ENCODE data around the gene NRG3.
"Not testable (repeated sequence)": the region's sequence is repeated elsewhere in the genome, so short reads cannot be mapped to it uniquely, and the experiment has no call there.

Gene NRG3

DNA sequence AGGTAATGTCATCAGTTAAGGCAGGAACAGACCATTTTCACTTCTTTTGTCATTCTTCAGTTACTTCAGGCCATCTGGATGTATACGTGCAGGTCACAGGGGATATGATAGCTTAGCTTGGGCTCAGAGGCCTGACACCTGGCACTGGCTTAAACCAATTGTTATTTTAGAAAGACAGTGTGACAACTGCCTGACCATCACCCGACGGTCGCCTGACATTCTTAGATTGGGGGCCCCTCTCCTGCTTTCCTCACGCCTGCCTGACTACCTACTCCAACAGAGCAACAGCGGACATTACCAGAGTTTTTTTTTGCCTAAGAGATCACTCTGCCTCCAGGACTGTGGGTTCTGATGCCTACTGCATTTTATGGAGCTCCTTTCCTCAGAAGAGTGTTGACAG lies 803.5 kb downstream of the NRG3 start:
- H3K9ac ChIP-seq (ENCODE audit: low read depth in 1 of 2, low read length in 2 of 2); H3K27ac ChIP-seq (ENCODE audit: low read depth, low read length); H3K4me3 ChIP-seq (ENCODE audit: low read depth in 1 of 2, low read length in 2 of 2); H3K27me3 ChIP-seq (ENCODE audit: control insufficient read depth in 1 of 2, insufficient read depth in 2 of 2, low read length in 2 of 2); H3K4me1 ChIP-seq (ENCODE audit: control insufficient read depth in 1 of 2, insufficient read depth in 2 of 2, low read length in 2 of 2); H3K9me3 ChIP-seq (ENCODE audit: control insufficient read depth in 1 of 2, low read length in 2 of 2); H3K36me3 ChIP-seq (ENCODE audit: control insufficient read depth in 1 of 2, insufficient read depth in 2 of 2, low read length in 2 of 2): not testable (repeated sequence)

DNA sequence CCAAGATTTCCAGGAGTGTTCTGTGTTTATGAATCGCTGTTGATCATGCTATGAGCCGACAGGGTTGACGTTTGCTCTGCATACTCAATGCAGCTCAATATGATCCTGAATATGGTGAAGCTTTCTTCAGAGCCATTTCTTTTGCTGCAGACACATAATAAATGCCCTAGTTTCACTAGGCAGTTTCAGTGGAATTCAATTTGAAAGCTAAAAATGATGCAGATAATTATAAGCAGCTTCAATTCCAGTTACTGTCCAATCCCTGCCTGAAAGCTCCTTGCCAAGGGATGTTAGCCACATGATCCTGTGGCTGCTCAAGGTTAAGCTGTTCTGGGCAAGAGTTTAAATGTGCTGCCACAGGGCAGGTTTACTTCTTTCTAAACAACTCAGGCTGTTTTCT lies 805.6 kb downstream of the NRG3 start:
- Histone ChIP-seq H3K9ac (ENCODE audit: low read depth in 1 of 2, low read length in 2 of 2) (no peak overlapping the region), H3K36me3 (ENCODE audit: control insufficient read depth in 1 of 2, insufficient read depth in 2 of 2, low read length in 2 of 2) (no peaks in the 10 kb centered on the region), H3K27ac (ENCODE audit: low read depth, low read length) (no peak overlapping the region), H3K9me3 (ENCODE audit: control insufficient read depth in 1 of 2, low read length in 2 of 2) (peaks cover 0 to 4% of the 10 kb centered on the region in 2 donors), H3K27me3 (ENCODE audit: control insufficient read depth in 1 of 2, insufficient read depth in 2 of 2, low read length in 2 of 2) (no peaks in the 10 kb centered on the region), H3K4me1 (ENCODE audit: control insufficient read depth in 1 of 2, insufficient read depth in 2 of 2, low read length in 2 of 2) (no peaks in the 10 kb centered on the region), H3K4me3 (ENCODE audit: low read depth in 1 of 2, low read length in 2 of 2) (no peak overlapping the region)

DNA sequence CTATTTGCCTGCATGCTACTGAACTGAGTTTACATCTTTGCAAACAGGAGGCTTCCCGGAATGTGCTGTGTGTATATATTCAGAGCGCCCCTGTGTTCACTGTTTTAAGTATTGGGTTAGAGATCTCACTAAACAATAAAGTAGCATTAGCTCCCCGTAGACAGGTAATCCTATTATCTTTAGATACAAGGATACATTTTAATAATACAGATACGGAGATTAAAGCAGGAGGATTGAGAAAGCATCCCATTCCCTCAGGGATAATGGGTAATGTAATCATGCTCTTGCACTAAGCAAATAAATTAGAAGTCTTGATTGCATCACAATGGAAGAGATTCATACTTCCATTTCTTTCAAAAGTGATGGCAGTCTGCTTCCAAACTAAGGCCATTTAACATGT lies 809.0 kb downstream of the NRG3 start:
- H3K36me3 ChIP-seq (ENCODE audit: control insufficient read depth in 1 of 2, insufficient read depth in 2 of 2, low read length in 2 of 2), result no peaks in the 10 kb centered on the region
- H3K9ac ChIP-seq (ENCODE audit: low read depth in 1 of 2, low read length in 2 of 2), result no peak overlapping the region
- no peak overlapping the region for H3K4me3 ChIP-seq (ENCODE audit: low read depth in 1 of 2, low read length in 2 of 2)
- H3K27me3 ChIP-seq (ENCODE audit: control insufficient read depth in 1 of 2, insufficient read depth in 2 of 2, low read length in 2 of 2), result no peaks in the 10 kb centered on the region
- H3K9me3 ChIP-seq (ENCODE audit: control insufficient read depth in 1 of 2, low read length in 2 of 2), result peaks cover 0 to 2% of the 10 kb centered on the region in 2 donors
- no peak overlapping the region for H3K27ac ChIP-seq (ENCODE audit: low read depth, low read length)
- no peaks in the 10 kb centered on the region for H3K4me1 ChIP-seq (ENCODE audit: control insufficient read depth in 1 of 2, insufficient read depth in 2 of 2, low read length in 2 of 2)

DNA sequence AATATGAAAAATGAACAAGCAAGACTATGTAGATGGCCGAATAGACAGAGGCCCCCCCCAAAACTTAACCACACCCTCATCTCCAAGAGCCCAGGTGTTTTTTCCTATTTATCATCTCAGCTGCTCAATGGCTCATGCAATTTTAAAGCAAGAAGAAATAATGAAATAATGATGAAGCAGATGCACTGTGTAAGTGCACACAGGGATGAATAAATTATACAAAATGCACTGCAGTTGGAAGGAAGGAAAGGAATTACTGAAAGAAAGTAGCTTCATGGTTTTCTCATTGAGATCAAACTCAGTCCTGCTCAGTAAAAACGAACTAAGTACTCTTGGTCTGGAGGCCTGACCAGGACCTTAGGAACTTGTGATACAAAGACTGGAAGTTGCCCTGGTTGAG lies 810.1 kb downstream of the NRG3 start:
- Histone ChIP-seq H3K4me1 (ENCODE audit: control insufficient read depth in 1 of 2, insufficient read depth in 2 of 2, low read length in 2 of 2) (no peaks in the 10 kb centered on the region), H3K9ac (ENCODE audit: low read depth in 1 of 2, low read length in 2 of 2) (no peak overlapping the region), H3K4me3 (ENCODE audit: low read depth in 1 of 2, low read length in 2 of 2) (no peak overlapping the region), H3K36me3 (ENCODE audit: control insufficient read depth in 1 of 2, insufficient read depth in 2 of 2, low read length in 2 of 2) (no peaks in the 10 kb centered on the region), H3K27ac (ENCODE audit: low read depth, low read length) (no peak overlapping the region), H3K9me3 (ENCODE audit: control insufficient read depth in 1 of 2, low read length in 2 of 2) (peaks cover 0 to 2% of the 10 kb centered on the region in 2 donors), H3K27me3 (ENCODE audit: control insufficient read depth in 1 of 2, insufficient read depth in 2 of 2, low read length in 2 of 2) (no peaks in the 10 kb centered on the region)

DNA sequence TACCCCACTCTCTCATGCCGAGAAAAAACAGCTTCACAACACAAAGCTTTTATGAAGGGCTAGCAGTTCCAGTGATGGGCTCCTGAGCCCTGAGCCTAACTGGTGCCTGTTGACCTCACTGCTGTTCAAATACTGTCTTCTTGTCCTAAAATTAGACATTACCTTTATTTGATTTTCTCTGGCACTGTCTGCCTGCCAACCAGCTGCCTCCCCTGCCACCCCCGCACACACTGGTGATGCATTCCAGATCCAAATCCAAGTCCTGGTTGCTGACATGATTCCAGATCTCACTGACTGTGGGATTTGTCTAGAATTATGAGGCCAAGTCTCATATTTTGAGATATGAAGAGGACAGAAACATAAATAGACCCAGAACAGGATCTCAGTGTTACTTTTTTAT lies 816.2 kb downstream of the NRG3 start:
- H3K9ac ChIP-seq (ENCODE audit: low read depth in 1 of 2, low read length in 2 of 2), result no peak overlapping the region
- no peaks in the 10 kb centered on the region for H3K36me3 ChIP-seq (ENCODE audit: control insufficient read depth in 1 of 2, insufficient read depth in 2 of 2, low read length in 2 of 2)
- peaks cover 0 to 2% of the 10 kb centered on the region in 2 donors for H3K9me3 ChIP-seq (ENCODE audit: control insufficient read depth in 1 of 2, low read length in 2 of 2)
- no peak overlapping the region for H3K27ac ChIP-seq (ENCODE audit: low read depth, low read length)
- no peaks in the 10 kb centered on the region for H3K4me1 ChIP-seq (ENCODE audit: control insufficient read depth in 1 of 2, insufficient read depth in 2 of 2, low read length in 2 of 2)
- H3K27me3 ChIP-seq (ENCODE audit: control insufficient read depth in 1 of 2, insufficient read depth in 2 of 2, low read length in 2 of 2), result no peaks in the 10 kb centered on the region
- no peak overlapping the region for H3K4me3 ChIP-seq (ENCODE audit: low read depth in 1 of 2, low read length in 2 of 2)

DNA sequence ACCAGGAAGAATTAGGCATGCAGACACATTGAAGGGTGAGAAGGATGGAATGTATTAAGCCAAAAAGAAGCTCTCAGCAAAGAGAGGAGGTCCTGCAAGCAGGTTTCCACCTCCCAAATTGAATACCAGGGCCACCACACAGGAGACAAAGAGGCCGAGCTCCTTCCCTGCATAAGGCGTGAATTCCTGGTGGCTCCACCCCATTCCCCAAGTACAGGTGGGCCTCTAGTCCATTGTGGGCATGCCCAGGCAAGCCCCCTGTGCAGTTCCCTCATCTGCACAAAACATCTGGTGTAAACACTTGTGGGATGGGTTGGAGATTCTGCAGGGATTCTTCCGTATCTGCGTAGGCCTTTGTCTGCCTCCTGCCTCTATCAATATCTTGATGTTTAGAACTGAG lies 817.5 kb downstream of the NRG3 start:
- Histone ChIP-seq H3K9me3 (ENCODE audit: control insufficient read depth in 1 of 2, low read length in 2 of 2) (no peaks in the 10 kb centered on the region), H3K4me1 (ENCODE audit: control insufficient read depth in 1 of 2, insufficient read depth in 2 of 2, low read length in 2 of 2) (no peaks in the 10 kb centered on the region), H3K36me3 (ENCODE audit: control insufficient read depth in 1 of 2, insufficient read depth in 2 of 2, low read length in 2 of 2) (no peaks in the 10 kb centered on the region), H3K9ac (ENCODE audit: low read depth in 1 of 2, low read length in 2 of 2) (no peak overlapping the region), H3K27me3 (ENCODE audit: control insufficient read depth in 1 of 2, insufficient read depth in 2 of 2, low read length in 2 of 2) (no peaks in the 10 kb centered on the region), H3K27ac (ENCODE audit: low read depth, low read length) (no peak overlapping the region), H3K4me3 (ENCODE audit: low read depth in 1 of 2, low read length in 2 of 2) (no peak overlapping the region)

DNA sequence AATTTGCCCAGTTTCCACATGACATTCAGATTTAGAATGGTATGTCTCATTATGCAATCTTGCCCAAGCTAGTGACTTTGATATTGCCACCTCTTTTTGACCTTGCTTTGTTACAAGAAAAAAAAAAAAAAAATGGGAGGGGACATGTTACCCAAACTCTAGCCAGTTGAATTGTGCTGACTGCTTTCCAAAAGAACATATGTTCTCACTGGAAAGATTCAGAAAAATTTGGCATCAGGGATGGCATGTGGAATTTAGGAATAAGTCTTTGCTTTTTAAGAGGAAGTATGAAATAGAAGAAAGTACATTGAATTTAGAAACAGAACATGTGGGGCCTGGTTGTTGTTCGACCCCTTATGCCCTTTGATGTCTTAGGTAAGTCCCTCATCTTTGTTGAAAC lies 846.8 kb downstream of the NRG3 start:
- Histone ChIP-seq H3K4me3 (ENCODE audit: low read depth in 1 of 2, low read length in 2 of 2) (no peak overlapping the region), H3K4me1 (ENCODE audit: control insufficient read depth in 1 of 2, insufficient read depth in 2 of 2, low read length in 2 of 2) (no peaks in the 10 kb centered on the region), H3K9ac (ENCODE audit: low read depth in 1 of 2, low read length in 2 of 2) (no peak overlapping the region), H3K9me3 (ENCODE audit: control insufficient read depth in 1 of 2, low read length in 2 of 2) (peaks cover 0 to 3% of the 10 kb centered on the region in 2 donors), H3K27ac (ENCODE audit: low read depth, low read length) (no peak overlapping the region), H3K36me3 (ENCODE audit: control insufficient read depth in 1 of 2, insufficient read depth in 2 of 2, low read length in 2 of 2) (no peaks in the 10 kb centered on the region), H3K27me3 (ENCODE audit: control insufficient read depth in 1 of 2, insufficient read depth in 2 of 2, low read length in 2 of 2) (no peaks in the 10 kb centered on the region)

DNA sequence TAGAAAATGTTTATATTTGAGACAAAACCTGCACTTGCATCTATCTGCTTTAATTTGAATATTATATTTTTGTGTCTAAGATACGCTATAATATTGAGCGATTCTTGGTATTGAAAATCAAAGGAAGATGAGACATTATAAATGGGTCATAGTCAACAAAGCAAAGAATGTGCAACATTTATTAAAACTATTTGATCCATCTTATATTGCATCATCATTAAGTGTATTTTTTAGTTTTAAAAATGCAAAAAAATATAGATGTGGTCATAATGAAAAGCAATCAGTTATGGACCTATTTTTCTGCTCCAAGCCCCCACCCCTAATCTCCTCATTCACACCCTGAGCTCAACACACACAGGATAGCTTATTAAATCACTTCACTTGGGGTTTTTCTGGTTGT lies 847.3 kb downstream of the NRG3 start:
- no peak overlapping the region for H3K4me3 ChIP-seq (ENCODE audit: low read depth in 1 of 2, low read length in 2 of 2)
- H3K4me1 ChIP-seq (ENCODE audit: control insufficient read depth in 1 of 2, insufficient read depth in 2 of 2, low read length in 2 of 2), result no peaks in the 10 kb centered on the region
- no peak overlapping the region for H3K27ac ChIP-seq (ENCODE audit: low read depth, low read length)
- no peaks in the 10 kb centered on the region for H3K36me3 ChIP-seq (ENCODE audit: control insufficient read depth in 1 of 2, insufficient read depth in 2 of 2, low read length in 2 of 2)
- peaks cover 0 to 3% of the 10 kb centered on the region in 2 donors for H3K9me3 ChIP-seq (ENCODE audit: control insufficient read depth in 1 of 2, low read length in 2 of 2)
- no peak overlapping the region for H3K9ac ChIP-seq (ENCODE audit: low read depth in 1 of 2, low read length in 2 of 2)
- no peaks in the 10 kb centered on the region for H3K27me3 ChIP-seq (ENCODE audit: control insufficient read depth in 1 of 2, insufficient read depth in 2 of 2, low read length in 2 of 2)

DNA sequence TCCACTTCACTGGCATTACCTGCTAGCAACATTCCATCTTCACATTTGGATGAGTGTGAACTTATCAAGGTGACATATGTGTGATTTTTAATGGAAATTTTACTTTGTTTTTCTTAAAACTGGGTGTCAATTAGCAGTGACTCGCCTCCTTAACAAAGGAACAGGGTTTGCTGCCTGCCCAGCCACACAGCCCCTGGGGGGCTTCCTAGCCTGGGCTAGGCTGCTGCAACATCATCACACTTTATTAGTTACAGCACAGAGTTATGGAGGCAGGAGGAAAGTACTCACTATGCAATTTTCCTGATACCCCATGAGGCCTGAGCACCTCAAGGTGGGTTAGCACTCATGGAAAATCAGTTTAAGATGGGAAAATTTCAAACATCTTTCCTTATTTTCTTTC lies 861.3 kb downstream of the NRG3 start:
- no peak overlapping the region for H3K9ac ChIP-seq (ENCODE audit: low read depth in 1 of 2, low read length in 2 of 2)

DNA sequence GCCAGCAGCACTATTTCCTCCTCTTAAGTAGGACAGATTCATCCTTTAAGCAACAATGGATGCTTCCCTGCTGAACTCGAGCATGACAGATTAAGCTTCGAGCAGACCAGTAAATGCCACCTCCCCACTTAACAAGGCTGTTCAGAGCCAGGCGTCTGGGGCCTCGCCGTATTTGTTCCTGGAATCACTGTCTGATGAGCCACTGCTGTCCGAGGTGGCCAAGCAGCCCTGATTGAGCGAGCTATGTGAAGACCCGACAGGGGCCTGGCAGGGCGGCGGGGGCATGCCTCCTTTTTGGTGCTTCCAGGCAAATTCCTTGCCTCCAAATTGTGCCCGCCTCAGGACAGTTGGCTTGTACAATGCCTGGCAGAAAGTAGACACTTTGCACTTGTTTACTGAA lies 862.6 kb downstream of the NRG3 start:
- no peak overlapping the region for H3K27ac ChIP-seq (ENCODE audit: low read depth, low read length)
- no peaks in the 10 kb centered on the region for H3K36me3 ChIP-seq (ENCODE audit: control insufficient read depth in 1 of 2, insufficient read depth in 2 of 2, low read length in 2 of 2)
- no peaks in the 10 kb centered on the region for H3K4me1 ChIP-seq (ENCODE audit: control insufficient read depth in 1 of 2, insufficient read depth in 2 of 2, low read length in 2 of 2)
- no peaks in the 10 kb centered on the region for H3K27me3 ChIP-seq (ENCODE audit: control insufficient read depth in 1 of 2, insufficient read depth in 2 of 2, low read length in 2 of 2)
- no peak overlapping the region for H3K9ac ChIP-seq (ENCODE audit: low read depth in 1 of 2, low read length in 2 of 2)
- no peaks in the 10 kb centered on the region for H3K9me3 ChIP-seq (ENCODE audit: control insufficient read depth in 1 of 2, low read length in 2 of 2)
- no peak overlapping the region for H3K4me3 ChIP-seq (ENCODE audit: low read depth in 1 of 2, low read length in 2 of 2)

More for the DNA sequence above, 861.3 kb downstream of the NRG3 start:
- no peaks in the 10 kb centered on the region for H3K27me3 ChIP-seq (ENCODE audit: control insufficient read depth in 1 of 2, insufficient read depth in 2 of 2, low read length in 2 of 2)
- H3K9me3 ChIP-seq (ENCODE audit: control insufficient read depth in 1 of 2, low read length in 2 of 2), result no peaks in the 10 kb centered on the region
- no peaks in the 10 kb centered on the region for H3K36me3 ChIP-seq (ENCODE audit: control insufficient read depth in 1 of 2, insufficient read depth in 2 of 2, low read length in 2 of 2)
- H3K4me1 ChIP-seq (ENCODE audit: control insufficient read depth in 1 of 2, insufficient read depth in 2 of 2, low read length in 2 of 2), result no peaks in the 10 kb centered on the region
- H3K4me3 ChIP-seq (ENCODE audit: low read depth in 1 of 2, low read length in 2 of 2), result no peak overlapping the region
- no peak overlapping the region for H3K27ac ChIP-seq (ENCODE audit: low read depth, low read length)

DNA sequence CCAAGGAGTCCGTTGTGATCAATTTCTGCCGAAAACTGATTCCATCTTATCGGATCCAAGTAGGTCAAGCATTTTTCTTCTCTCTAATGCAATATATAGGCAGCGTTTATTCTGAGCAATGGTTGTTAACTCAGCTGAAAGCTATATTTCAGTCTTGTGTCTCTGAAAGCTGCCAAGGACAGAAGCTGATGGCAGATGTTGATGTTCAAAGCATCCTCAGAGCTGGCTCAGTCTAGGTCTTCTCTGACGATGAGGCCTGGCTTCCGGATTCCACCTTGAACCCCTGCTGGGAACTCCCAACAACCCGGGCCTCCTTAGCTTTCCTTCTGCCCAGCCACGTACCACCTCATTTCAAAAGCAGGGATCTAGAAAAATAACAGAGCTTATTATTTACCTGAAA lies 863.6 kb downstream of the NRG3 start:
- no peaks in the 10 kb centered on the region for H3K9me3 ChIP-seq (ENCODE audit: control insufficient read depth in 1 of 2, low read length in 2 of 2)
- H3K27ac ChIP-seq (ENCODE audit: low read depth, low read length), result no peak overlapping the region
- H3K4me3 ChIP-seq (ENCODE audit: low read depth in 1 of 2, low read length in 2 of 2), result no peak overlapping the region
- no peak overlapping the region for H3K9ac ChIP-seq (ENCODE audit: low read depth in 1 of 2, low read length in 2 of 2)
- H3K27me3 ChIP-seq (ENCODE audit: control insufficient read depth in 1 of 2, insufficient read depth in 2 of 2, low read length in 2 of 2), result no peaks in the 10 kb centered on the region
- H3K36me3 ChIP-seq (ENCODE audit: control insufficient read depth in 1 of 2, insufficient read depth in 2 of 2, low read length in 2 of 2), result no peaks in the 10 kb centered on the region
- H3K4me1 ChIP-seq (ENCODE audit: control insufficient read depth in 1 of 2, insufficient read depth in 2 of 2, low read length in 2 of 2), result no peaks in the 10 kb centered on the region

Data from duodenal mucosa (tissue), 2 donors.